DMS153 treated with DMSO at 0.1 percent for 48 hours (cell line): ENCODE measurements around the gene KRTAP23-1.

ENCODE experiments used
- DNase-seq: peaks from one replicate; lab custom pipeline; 2025; ENCODE audit not compliant: unreplicated experiment; lab: John Stamatoyannopoulos, UW

KRTAP23-1 gene

DNA sequence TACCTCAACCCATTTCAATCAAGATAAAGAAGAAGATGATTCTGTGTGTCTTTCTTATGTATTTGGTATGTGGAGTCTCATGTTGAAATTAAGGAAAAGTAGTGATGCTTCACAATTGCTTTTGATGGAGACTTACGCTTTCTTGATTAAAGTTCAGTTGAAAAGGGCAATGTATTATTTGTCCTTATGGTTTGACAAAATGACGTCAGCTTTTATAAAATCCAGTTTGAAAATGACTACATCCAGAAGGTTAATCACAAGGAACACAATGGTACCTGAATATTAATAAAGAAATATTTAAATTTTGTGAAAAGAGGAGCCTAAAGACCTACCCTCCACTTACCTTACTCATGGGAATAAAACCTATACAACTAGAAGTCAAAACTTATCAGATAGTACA is 32.7 kb downstream of the KRTAP23-1 start:
- DNase-seq: no peak

DNA sequence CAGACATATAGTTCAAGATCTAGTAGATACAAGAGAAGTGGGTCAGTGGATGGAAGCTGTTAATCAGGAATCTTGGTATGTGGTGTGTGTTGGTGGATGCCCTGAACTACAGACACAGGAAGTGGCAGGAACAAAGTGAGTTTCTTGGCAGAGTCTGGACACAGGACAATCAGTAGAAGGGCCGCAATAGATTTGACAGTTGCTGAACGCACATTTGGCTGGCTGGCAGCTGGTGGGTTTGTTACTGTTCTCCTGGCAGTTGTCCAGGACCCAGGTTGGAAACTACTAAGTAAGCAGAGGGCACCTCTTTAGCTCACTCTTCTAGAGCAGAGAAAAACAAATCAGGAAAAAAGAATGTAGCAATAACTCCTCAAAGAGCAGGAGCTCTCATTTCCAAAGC is 41.5 kb downstream of the KRTAP23-1 start:
- no peak for DNase-seq

DNA sequence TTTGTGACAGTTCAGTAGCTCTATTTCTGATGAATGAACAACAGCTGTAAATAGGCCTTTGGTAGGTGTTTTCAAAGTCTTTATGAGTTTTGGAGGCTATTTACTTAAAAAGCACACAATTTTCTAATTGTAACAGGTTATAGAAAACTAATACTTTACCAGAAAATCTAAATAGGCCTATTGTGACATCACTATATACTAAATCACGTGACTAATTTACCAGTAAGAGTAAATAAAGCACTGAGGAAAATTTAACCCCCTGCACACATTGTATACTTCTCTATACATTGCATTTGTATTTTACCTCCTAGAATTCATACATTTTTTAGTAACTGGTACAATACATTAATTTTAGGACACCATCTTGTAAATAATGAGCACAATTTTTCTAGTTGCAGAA is 43.3 kb downstream of the KRTAP23-1 start:
- no peak for DNase-seq
